Endothelial cell of umbilical vein (primary cell): ENCODE measurements around the gene KCNV2. TPM values are rescaled to one million over a fixed set of nuclear protein-coding genes. Genes with fewer than 3 reads are reported as not detected.

Experiments used
- BruUV-seq: library from RNA; stranded (reverse); fragments of 400-500 nt; replicated peaks from 2 replicates; lab custom pipeline; 2021; lab: Mats Ljungman, UMichigan
- CTCF ChIA-PET: fragments of 300-600, 350-600 bp; sonication (Branson Sonifier 250); formaldehyde crosslinking; loops from one replicate; lab custom pipeline; 2021; ENCODE audit warnings: antibody characterized with exemption, inconsistent platforms; lab: Charles Lee
- POLR2A ChIA-PET: fragments of 300-600, 350-600 bp; sonication (Branson Sonifier 250); formaldehyde crosslinking; loops from one replicate; lab custom pipeline; 2021; ENCODE audit warnings: antibody characterized with exemption, inconsistent platforms; lab: Charles Lee
- DNase-seq: peaks from one replicate; pipeline ENCODE4 v3.0.0-alpha.2; 2011; ENCODE audit warnings: low read depth, low spot score
- FAIRE-seq: peaks from 2 replicates; lab custom pipeline; 2011; peaks lifted over from hg19 to GRCh38; lab: Jason Lieb, UNC
- H2AFZ ChIP-seq: 2 replicates; pipeline ENCODE4 v1.6.0; 2012; ENCODE audit warnings: low read depth, low read length, control low read depth, inconsistent platforms
- H3K27ac ChIP-seq: 2 replicates; pipeline ENCODE4 v1.5.1; 2011; ENCODE audit warnings: low read depth, mild to moderate bottlenecking, control low read depth, low read length, moderate library complexity; ENCODE audit not compliant: insufficient read depth
- H3K27me3 ChIP-seq, 2 experiments: 2 replicates each; pipeline versions ENCODE4 v1.6.0 to v1.6.1; 2011; ENCODE audit warnings: low read length in 2 of 2, mixed read lengths in 1 of 2; ENCODE audit not compliant: control insufficient read depth in 2 of 2, insufficient read depth in 2 of 2
- H3K36me3 ChIP-seq, 2 experiments: 2 replicates in 1 of 2; 3 replicates in 1 of 2; pipeline ENCODE4 v1.5.1; 2011; ENCODE audit warnings: low read length in 2 of 2, mild to moderate bottlenecking in 1 of 2, moderate library complexity in 1 of 2; ENCODE audit not compliant: control insufficient read depth in 2 of 2, insufficient read depth in 2 of 2; ENCODE audit errors: extremely low read depth in 1 of 2
- H3K4me1 ChIP-seq: 3 replicates; pipeline ENCODE4 v1.5.1; 2011; ENCODE audit warnings: mild to moderate bottlenecking, low read length; ENCODE audit not compliant: control insufficient read depth, insufficient read depth; ENCODE audit errors: extremely low read depth
- H3K4me2 ChIP-seq: 2 replicates; pipeline ENCODE4 v1.6.1; 2011; ENCODE audit warnings: low read length, control low read depth, mixed read lengths; ENCODE audit not compliant: insufficient read depth
- H3K4me3 ChIP-seq, 3 experiments: fragments of 200-600 bp in 1 of 3; sonication (generic), shearing (Covaris generic) in 1 of 3; replicated peaks in 1 of 3; 2 replicates each; pipeline ENCODE4 v1.5.1; 2011 to 2016; ENCODE audit warnings: control low read depth in 3 of 3, low read length in 3 of 3, mild to moderate bottlenecking in 2 of 3, inconsistent platforms in 1 of 3, low read depth in 1 of 3, moderate library complexity in 1 of 3; ENCODE audit not compliant: insufficient read depth in 1 of 3
- H3K79me2 ChIP-seq: 2 replicates; pipeline ENCODE4 v1.6.0; 2012; ENCODE audit warnings: low read length, inconsistent platforms; ENCODE audit not compliant: control insufficient read depth, insufficient read depth
- H3K9ac ChIP-seq: replicated peaks from 2 replicates; pipeline ENCODE3; 2011; ENCODE audit warnings: low read length, control low read depth; ENCODE audit not compliant: insufficient read depth; ENCODE audit errors: extremely low read depth
- H3K9me1 ChIP-seq: replicated peaks from 3 replicates; pipeline ENCODE4 v1.6.0; 2011; ENCODE audit warnings: mild to moderate bottlenecking, low read length; ENCODE audit not compliant: control insufficient read depth, insufficient read depth; ENCODE audit errors: extremely low read depth
- H3K9me3 ChIP-seq: replicated peaks from 2 replicates; pipeline ENCODE4 v1.5.1; 2012; ENCODE audit warnings: low read length, inconsistent platforms; ENCODE audit not compliant: control insufficient read depth, insufficient read depth
- H4K20me1 ChIP-seq: replicated peaks from 2 replicates; pipeline ENCODE3; 2011; ENCODE audit warnings: mild to moderate bottlenecking, low read length; ENCODE audit not compliant: control insufficient read depth, insufficient read depth; ENCODE audit errors: extremely low read depth
- EZH2 ChIP-seq: IDR thresholded peaks from 2 replicates; pipeline ENCODE4 v1.6.1; 2012; ENCODE audit warnings: borderline replicate concordance, low read depth, mild to moderate bottlenecking, moderate library complexity, low read length, inconsistent platforms; ENCODE audit not compliant: severe bottlenecking
- FOS ChIP-seq: IDR thresholded peaks from 2 replicates; pipeline ENCODE4 v1.6.1; 2011; ENCODE audit warnings: mild to moderate bottlenecking, low read length, moderate library complexity, borderline replicate concordance; ENCODE audit not compliant: insufficient read depth
- GATA2 ChIP-seq: IDR thresholded peaks from 2 replicates; pipeline ENCODE4 v1.7.0; 2011; ENCODE audit warnings: low read depth, mild to moderate bottlenecking, moderate library complexity, mixed read lengths, low read length; ENCODE audit not compliant: insufficient read length, insufficient read depth
- JUN ChIP-seq: IDR thresholded peaks from 2 replicates; pipeline ENCODE4 v1.6.1; 2011; ENCODE audit warnings: borderline replicate concordance, low read depth; ENCODE audit not compliant: insufficient read length, insufficient read depth
- MYC ChIP-seq: IDR thresholded peaks from one replicate; pipeline ENCODE4 v1.6.1; 2011; ENCODE audit warnings: mild to moderate bottlenecking, low read depth, low read length
- POLR2A ChIP-seq: IDR thresholded peaks from 2 replicates; pipeline ENCODE4 v1.6.1; 2012; ENCODE audit warnings: low read depth, mild to moderate bottlenecking, control low read depth, low read length
- POLR2AphosphoS5 ChIP-seq: IDR thresholded peaks from 2 replicates; pipeline ENCODE4 v1.6.1; 2012; ENCODE audit warnings: low read depth, mild to moderate bottlenecking, control low read depth, low read length, moderate library complexity; ENCODE audit not compliant: insufficient read depth
- dilution Hi-C: fragments of 300-500 bp; cut with MboI; formaldehyde crosslinking; loops from one replicate; pipeline ENCODE4 v1.15.0; 2019; ENCODE audit warnings: low sequenced_read_pairs; ENCODE audit not compliant: extremely low pct_ligation_motif_present
- intact Hi-C: fragments of 100-400 bp; cut with micrococcal nuclease; formaldehyde crosslinking; loops from one replicate; pipeline ENCODE4 v1.10.0; 2022
- polyA plus RNA-seq, 4 experiments: library from polyadenylated mRNA; depleted of rRNA in 3 of 4; stranded (reverse) in 3 of 4; unstranded in 1 of 4; fragments of >200 nt; gene quantifications; 2 replicates each; pipeline versions ENCODE4 v1.2.1 to v1.2.3, GENCODE V29; 2011 to 2012; ENCODE audit warnings: missing spikeins in 1 of 4
- total RNA-seq: library from RNA; stranded (reverse); gene quantifications from 2 replicates; pipeline ENCODE4 v1.2.3, GENCODE V29; 2021
- TF ChIP-seq, protein P1 (sequence below), 2 donors: IDR thresholded peaks; 1 replicate in 1 of 2; 2 replicates in 1 of 2; pipeline ENCODE4 v1.5.1; 2011; ENCODE audit warnings: low read length in 2 of 2, mild to moderate bottlenecking in 2 of 2, moderate library complexity in 2 of 2, control low read depth in 1 of 2, inconsistent platforms in 1 of 2, low read depth in 1 of 2; ENCODE audit not compliant: insufficient read depth in 1 of 2; ENCODE audit errors: extremely low read depth in 1 of 2
- TF ChIP-seq, protein P2 (sequence below): IDR thresholded peaks from 2 replicates; pipeline ENCODE4 v1.6.1; 2011; ENCODE audit not compliant: insufficient read depth, insufficient read length

Gene KCNV2
- total and polyA plus RNA-seq, 2 donors (not counting 3 experiments of a cell fraction or from before 2014, with no cell fraction given) = not detected

DNA sequence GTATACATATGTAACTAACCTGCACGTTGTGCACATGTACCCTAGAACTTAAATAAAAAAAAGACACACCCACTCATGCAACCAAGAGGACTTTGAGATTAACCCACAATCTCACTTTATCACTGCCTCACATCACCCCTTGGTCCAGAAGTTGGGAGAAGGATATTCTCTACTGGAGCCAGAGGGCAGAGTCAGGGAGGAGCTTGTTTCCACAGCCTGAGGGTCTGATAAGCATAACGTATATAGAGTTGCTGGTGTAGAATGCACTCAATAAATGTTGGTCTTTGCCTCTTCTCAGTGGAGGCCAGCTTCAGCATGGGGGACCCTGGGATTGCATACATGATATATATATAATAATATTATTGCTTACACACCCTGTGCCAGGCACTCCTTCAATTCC lies 10.1 kb downstream of the KCNV2 start:
- DNase-seq (no peak), FAIRE-seq (no peak)
- intact Hi-C loops (loop anchor here (5.0 kb wide), 2 partner anchors 405 to 485 kb away; no protein-coding TSS in a partner anchor), dilution Hi-C loops (no loop called here)
- no peaks in the 10 kb centered on the region for H4K20me1 ChIP-seq
- no peak overlapping the region for H3K4me3 ChIP-seq
- H3K9ac ChIP-seq = no peak overlapping the region
- no peak overlapping the region for H3K4me2 ChIP-seq
- ChIA-PET CTCF (interaction anchor here (0.5 to 3.8 kb wide), 51 partner anchors 10 to 672 kb away, joined by 3 to 79 read pairs (median 4); partner anchors contain the start of genes KCNV2, PUM3 and VLDLR), POLR2A (no interaction called here)
- H2AFZ ChIP-seq = no peak overlapping the region
- TF ChIP-seq FOS (no peak), JUN (no peak), MYC (no peak), EZH2 (no peak), POLR2AphosphoS5 (no peak), POLR2A (no peak), GATA2 (no peak)
- TF ChIP-seq, protein P1, sequence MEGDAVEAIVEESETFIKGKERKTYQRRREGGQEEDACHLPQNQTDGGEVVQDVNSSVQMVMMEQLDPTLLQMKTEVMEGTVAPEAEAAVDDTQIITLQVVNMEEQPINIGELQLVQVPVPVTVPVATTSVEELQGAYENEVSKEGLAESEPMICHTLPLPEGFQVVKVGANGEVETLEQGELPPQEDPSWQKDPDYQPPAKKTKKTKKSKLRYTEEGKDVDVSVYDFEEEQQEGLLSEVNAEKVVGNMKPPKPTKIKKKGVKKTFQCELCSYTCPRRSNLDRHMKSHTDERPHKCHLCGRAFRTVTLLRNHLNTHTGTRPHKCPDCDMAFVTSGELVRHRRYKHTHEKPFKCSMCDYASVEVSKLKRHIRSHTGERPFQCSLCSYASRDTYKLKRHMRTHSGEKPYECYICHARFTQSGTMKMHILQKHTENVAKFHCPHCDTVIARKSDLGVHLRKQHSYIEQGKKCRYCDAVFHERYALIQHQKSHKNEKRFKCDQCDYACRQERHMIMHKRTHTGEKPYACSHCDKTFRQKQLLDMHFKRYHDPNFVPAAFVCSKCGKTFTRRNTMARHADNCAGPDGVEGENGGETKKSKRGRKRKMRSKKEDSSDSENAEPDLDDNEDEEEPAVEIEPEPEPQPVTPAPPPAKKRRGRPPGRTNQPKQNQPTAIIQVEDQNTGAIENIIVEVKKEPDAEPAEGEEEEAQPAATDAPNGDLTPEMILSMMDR (IDR thresholded peaks at IDR 0.05; ENCODE audit: extremely low read depth in 1 of 2, insufficient read depth in 1 of 2, low read depth in 1 of 2, low read length in 2 of 2) = no peak
- TF ChIP-seq, protein P2, sequence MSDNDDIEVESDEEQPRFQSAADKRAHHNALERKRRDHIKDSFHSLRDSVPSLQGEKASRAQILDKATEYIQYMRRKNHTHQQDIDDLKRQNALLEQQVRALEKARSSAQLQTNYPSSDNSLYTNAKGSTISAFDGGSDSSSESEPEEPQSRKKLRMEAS = no peak
- no peak overlapping the region for H3K27ac ChIP-seq
- no peaks in the 10 kb centered on the region for H3K27me3 ChIP-seq
- H3K79me2 ChIP-seq = no peaks in the 10 kb centered on the region
- H3K36me3 ChIP-seq = no peaks in the 10 kb centered on the region
- H3K4me1 ChIP-seq = no peaks in the 10 kb centered on the region
- no peaks in the 10 kb centered on the region for H3K9me1 ChIP-seq
- no peaks in the 10 kb centered on the region for H3K9me3 ChIP-seq
- no TSS peak for BruUV-seq
